GM10847 (cell line): Measurements from ENCODE around the gene NCAM1.

Experiments
- POLR2A ChIP-seq: IDR thresholded peaks from 2 replicates; pipeline ENCODE4 v1.6.1; 2011; ENCODE audit not compliant: insufficient read length; ENCODE audit errors: extremely low read depth

Gene NCAM1

GRCh38 chr11:112995423-112996090, 34.3 kb downstream of the NCAM1 start:
- no peak for TF ChIP-seq POLR2A

- TF ChIP-seq POLR2A: no peak
Measured at GRCh38 chr11:112996994-112997393, 35.8 kb downstream of the NCAM1 start.

GRCh38 chr11:112997857-112998466, 36.7 kb downstream of the NCAM1 start:
- TF ChIP-seq POLR2A: no peak

- no peak for TF ChIP-seq POLR2A
Measured at GRCh38 chr11:112999520-112999919, 38.3 kb downstream of the NCAM1 start.

GRCh38 chr11:113001709-113002108, 40.5 kb downstream of the NCAM1 start:
- TF ChIP-seq POLR2A: no peak

GRCh38 chr11:113006896-113007445, 45.8 kb downstream of the NCAM1 start:
- TF ChIP-seq POLR2A: no peak

- no peak for TF ChIP-seq POLR2A
Measured at GRCh38 chr11:113014262-113015097, 53.3 kb downstream of the NCAM1 start.

GRCh38 chr11:113015098-113015455, 53.9 kb downstream of the NCAM1 start:
- no peak for TF ChIP-seq POLR2A

- no peak for TF ChIP-seq POLR2A
Measured at GRCh38 chr11:113016905-113017304, 55.7 kb downstream of the NCAM1 start.

- TF ChIP-seq POLR2A: no peak
Measured at GRCh38 chr11:113018913-113019312, 57.7 kb downstream of the NCAM1 start.

- TF ChIP-seq POLR2A: no peak
Measured at GRCh38 chr11:113019711-113020110, 58.5 kb downstream of the NCAM1 start.

GRCh38 chr11:113021111-113021510, 59.9 kb downstream of the NCAM1 start:
- no peak for TF ChIP-seq POLR2A

- TF ChIP-seq POLR2A: no peak
Measured at GRCh38 chr11:113022262-113022661, 61.0 kb downstream of the NCAM1 start.

- no peak for TF ChIP-seq POLR2A
Measured at GRCh38 chr11:113023228-113023627, 62.0 kb downstream of the NCAM1 start.

GRCh38 chr11:113023986-113024385, 62.8 kb downstream of the NCAM1 start:
- TF ChIP-seq POLR2A: no peak

GRCh38 chr11:113026778-113027177, 65.6 kb downstream of the NCAM1 start:
- no peak for TF ChIP-seq POLR2A
